GM12872 (cell line): ENCODE results near the gene ARHGEF7.

Source experiments
- TF ChIP-seq, protein P1 (sequence below): IDR thresholded peaks from 3 replicates; pipeline ENCODE4 v1.5.1; 2011; ENCODE audit warnings: low read depth, mild to moderate bottlenecking, low read length, moderate library complexity; ENCODE audit not compliant: insufficient read depth

Gene ARHGEF7

GRCh38 chr13:111304041-111304544 is 189.0 kb downstream of the ARHGEF7 start:
- TF ChIP-seq, protein P1, sequence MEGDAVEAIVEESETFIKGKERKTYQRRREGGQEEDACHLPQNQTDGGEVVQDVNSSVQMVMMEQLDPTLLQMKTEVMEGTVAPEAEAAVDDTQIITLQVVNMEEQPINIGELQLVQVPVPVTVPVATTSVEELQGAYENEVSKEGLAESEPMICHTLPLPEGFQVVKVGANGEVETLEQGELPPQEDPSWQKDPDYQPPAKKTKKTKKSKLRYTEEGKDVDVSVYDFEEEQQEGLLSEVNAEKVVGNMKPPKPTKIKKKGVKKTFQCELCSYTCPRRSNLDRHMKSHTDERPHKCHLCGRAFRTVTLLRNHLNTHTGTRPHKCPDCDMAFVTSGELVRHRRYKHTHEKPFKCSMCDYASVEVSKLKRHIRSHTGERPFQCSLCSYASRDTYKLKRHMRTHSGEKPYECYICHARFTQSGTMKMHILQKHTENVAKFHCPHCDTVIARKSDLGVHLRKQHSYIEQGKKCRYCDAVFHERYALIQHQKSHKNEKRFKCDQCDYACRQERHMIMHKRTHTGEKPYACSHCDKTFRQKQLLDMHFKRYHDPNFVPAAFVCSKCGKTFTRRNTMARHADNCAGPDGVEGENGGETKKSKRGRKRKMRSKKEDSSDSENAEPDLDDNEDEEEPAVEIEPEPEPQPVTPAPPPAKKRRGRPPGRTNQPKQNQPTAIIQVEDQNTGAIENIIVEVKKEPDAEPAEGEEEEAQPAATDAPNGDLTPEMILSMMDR = no peak

DNA sequence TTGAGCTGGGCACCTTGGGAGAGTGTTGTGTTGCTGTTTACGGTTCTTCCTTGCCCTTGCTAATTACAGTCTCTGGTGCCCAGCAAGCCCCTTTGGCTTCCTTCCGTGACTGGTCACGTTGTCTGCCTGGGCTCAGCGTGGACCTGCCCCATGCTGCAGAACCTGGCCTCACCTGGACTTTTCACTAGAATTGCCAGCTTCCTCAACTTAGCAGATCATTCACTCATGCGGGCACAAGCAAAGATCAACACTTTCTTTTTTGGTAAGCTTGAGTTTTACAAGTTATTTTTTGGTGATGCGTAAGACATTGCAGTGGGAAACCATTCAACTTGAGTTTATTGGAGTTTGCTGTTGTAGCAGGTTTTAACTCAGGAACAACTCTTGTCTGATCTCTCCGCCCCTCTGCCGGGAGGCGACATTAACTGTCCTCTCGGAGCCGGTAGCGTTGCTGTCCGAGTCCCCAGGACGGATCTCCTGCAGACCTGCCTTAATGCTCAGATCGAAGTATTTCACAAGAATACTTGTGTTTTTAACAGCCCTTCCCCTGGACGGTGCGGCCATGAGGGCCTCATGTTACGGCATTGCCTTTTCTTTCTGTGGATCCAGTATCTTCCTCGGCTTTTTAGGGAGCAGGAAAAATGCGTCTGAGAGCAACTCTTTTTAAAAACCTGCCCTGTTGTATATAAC is 189.6 kb downstream of the ARHGEF7 start:
- TF ChIP-seq, protein P1 = no peak

- TF ChIP-seq, protein P1 = no peak
Observed at GRCh38 chr13:111312944-111313590, 198.0 kb downstream of the ARHGEF7 start.

DNA sequence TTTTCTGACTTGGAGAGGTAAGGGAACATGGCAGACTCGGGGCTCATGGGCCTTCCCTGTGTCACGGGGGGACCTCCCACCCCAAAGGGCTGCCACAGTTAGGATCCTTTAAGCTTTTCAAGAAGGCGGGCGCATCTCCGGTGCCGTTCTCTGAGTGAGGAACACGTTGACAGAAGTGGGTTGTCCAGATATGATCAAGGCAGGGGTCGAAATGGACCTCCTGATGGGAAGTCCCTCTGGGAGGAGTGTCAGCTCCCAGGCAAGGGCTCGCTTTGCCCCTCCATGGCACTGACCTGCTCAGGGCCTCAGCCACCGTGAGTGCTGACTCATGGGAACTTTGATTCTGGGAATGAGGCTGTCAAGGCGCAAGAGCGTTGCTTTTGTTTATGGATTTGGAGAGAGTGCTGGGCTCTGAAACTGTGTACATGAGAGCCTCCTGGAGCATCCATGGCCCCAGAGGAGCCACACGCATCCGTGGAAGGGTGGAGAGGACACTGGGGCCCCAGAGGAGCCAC is 198.9 kb downstream of the ARHGEF7 start:
- TF ChIP-seq, protein P1 = no peak

GRCh38 chr13:111314852-111315251 is 199.7 kb downstream of the ARHGEF7 start:
- TF ChIP-seq, protein P1 = no peak

GRCh38 chr13:111315347-111315995 is 200.4 kb downstream of the ARHGEF7 start:
- TF ChIP-seq, protein P1 = no peak

GRCh38 chr13:111316161-111316730 is 201.1 kb downstream of the ARHGEF7 start:
- TF ChIP-seq, protein P1 = no peak
